Esophagus muscularis mucosa (tissue), 4 donors: ENCODE results near the gene SLC17A7. TPM values are rescaled to one million over a fixed set of nuclear protein-coding genes. Genes with fewer than 3 reads are reported as not detected.

Experiments
- DNase-seq: peaks from one replicate; pipeline ENCODE4 v3.0.0-alpha.2; 2017; ENCODE audit errors: extremely low spot score
- H3K27ac ChIP-seq, 4 donors: fragments of 200-600 bp; sonication (generic); replicated peaks in 1 of 4; 1 replicate in 3 of 4; 2 replicates in 1 of 4; pipeline ENCODE4 v1.5.1; 2016 to 2019; ENCODE audit warnings: mild to moderate bottlenecking in 1 of 4
- H3K27me3 ChIP-seq, 4 donors: fragments of 200-600 bp; sonication (generic); one replicate each; pipeline versions ENCODE4 v1.5.1 to v1.6.0; 2016 to 2019
- H3K36me3 ChIP-seq, 4 donors: fragments of 200-600 bp; sonication (generic); one replicate each; pipeline ENCODE4 v1.5.1; 2016 to 2019
- H3K4me1 ChIP-seq, 4 donors: fragments of 200-600 bp; sonication (generic); one replicate each; pipeline ENCODE4 v1.5.1; 2016 to 2019
- H3K4me3 ChIP-seq, 4 donors: fragments of 200-600 bp; sonication (generic); 1 replicate in 2 of 4; 2 replicates in 2 of 4; pipeline ENCODE4 v1.5.1; 2016 to 2019; ENCODE audit warnings: mild to moderate bottlenecking in 4 of 4, moderate library complexity in 1 of 4
- H3K9me3 ChIP-seq, 4 donors: fragments of 200-600 bp; sonication (generic); 1 replicate in 3 of 4; 2 replicates in 1 of 4; pipeline ENCODE4 v1.5.1; 2016 to 2019
- EP300 ChIP-seq: sonication (generic); formaldehyde crosslinking; IDR thresholded peaks from one replicate; pipeline ENCODE4 v1.6.1; 2017; ENCODE audit warnings: antibody characterized with exemption
- POLR2A ChIP-seq: fragments of 450-650 bp; IDR thresholded peaks from one replicate; pipeline ENCODE4 v1.6.1; 2017; ENCODE audit warnings: antibody characterized with exemption, moderate library complexity, mild to moderate bottlenecking, low read depth
- POLR2AphosphoS5 ChIP-seq, 2 donors: sonication (generic); formaldehyde crosslinking; IDR thresholded peaks; one replicate each; pipeline ENCODE4 v1.6.1; 2017; ENCODE audit warnings: antibody characterized with exemption in 2 of 2
- WGBS: methylation state at CpG from one replicate; pipeline ENCODE4 v1.1.5; 2018; 5-methylcytosine and 5-hydroxymethylcytosine counted together
- intact Hi-C: fragments of 100-400 bp; cut with DNase I; formaldehyde crosslinking; loops from one replicate; pipeline ENCODE4 v1.15.1; 2023
- total RNA-seq, 4 donors: library from RNA; depleted of rRNA; stranded (reverse); fragments of >200 nt; gene quantifications; one replicate each; pipeline versions ENCODE4 v1.1.0 to v1.2.1, GENCODE V29; 2016
- TF ChIP-seq, protein P1 (sequence below), 3 experiments: fragments of 200-600 bp in 2 of 3; fragments of 450-650 bp in 1 of 3; sonication (generic) in 2 of 3; IDR thresholded peaks; one replicate each; pipeline ENCODE4 v1.5.1; 2017 to 2019; ENCODE audit warnings: antibody characterized with exemption in 3 of 3, mild to moderate bottlenecking in 2 of 3, moderate library complexity in 1 of 3

SLC17A7 gene
- total RNA-seq, 4 donors from 2014 or later, result 0.83 to 5.2 (median 1.3) TPM

DNA sequence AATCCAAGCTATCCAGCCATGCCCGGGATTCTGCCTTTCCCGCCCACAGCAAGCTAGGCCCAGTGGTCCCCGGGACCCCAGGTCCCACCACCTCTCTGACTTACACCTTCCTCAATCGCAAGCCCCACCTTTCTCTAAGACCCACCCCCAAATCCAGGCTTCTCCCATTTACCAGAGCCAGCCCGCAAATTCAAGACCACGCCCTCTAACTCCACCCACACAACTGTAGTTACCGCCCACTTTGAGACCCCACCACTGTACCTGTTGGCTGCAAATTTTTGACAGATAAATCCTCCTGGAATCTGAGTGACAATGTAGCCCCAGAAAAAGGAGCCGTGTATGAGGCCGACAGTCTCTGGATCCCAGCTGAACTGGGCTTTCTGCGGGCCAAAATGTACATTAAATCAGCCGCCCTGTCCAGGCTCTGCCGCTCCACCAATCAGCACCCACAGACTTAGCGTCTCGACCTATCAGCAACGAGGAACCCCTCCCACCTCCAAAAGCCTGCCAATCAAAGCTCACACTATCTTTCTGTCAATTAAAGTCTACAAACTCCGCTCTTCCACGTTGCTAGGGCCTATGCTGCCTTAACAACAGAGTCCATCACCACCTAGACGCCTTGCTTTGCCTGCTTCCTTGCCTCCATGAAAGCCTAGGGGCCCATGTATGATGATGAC, 6.3 kb downstream of the SLC17A7 start:
- Histone ChIP-seq H3K27me3 (peaks cover 0 to 100% (median 72%) of the 10 kb centered on the region in 4 donors), H3K4me1 (peaks cover 0 to 25% (median 2%) of the 10 kb centered on the region in 4 donors), H3K36me3 (no peaks in the 10 kb centered on the region), H3K9me3 (no peaks in the 10 kb centered on the region), H3K4me3 (no peak overlapping the region), H3K27ac (no peak overlapping the region)
- TF ChIP-seq EP300 (no peak), POLR2AphosphoS5 (IDR thresholded peaks at IDR 0.05) (no peak), POLR2A (no peak)
- TF ChIP-seq, protein P1, sequence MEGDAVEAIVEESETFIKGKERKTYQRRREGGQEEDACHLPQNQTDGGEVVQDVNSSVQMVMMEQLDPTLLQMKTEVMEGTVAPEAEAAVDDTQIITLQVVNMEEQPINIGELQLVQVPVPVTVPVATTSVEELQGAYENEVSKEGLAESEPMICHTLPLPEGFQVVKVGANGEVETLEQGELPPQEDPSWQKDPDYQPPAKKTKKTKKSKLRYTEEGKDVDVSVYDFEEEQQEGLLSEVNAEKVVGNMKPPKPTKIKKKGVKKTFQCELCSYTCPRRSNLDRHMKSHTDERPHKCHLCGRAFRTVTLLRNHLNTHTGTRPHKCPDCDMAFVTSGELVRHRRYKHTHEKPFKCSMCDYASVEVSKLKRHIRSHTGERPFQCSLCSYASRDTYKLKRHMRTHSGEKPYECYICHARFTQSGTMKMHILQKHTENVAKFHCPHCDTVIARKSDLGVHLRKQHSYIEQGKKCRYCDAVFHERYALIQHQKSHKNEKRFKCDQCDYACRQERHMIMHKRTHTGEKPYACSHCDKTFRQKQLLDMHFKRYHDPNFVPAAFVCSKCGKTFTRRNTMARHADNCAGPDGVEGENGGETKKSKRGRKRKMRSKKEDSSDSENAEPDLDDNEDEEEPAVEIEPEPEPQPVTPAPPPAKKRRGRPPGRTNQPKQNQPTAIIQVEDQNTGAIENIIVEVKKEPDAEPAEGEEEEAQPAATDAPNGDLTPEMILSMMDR (IDR thresholded peaks at IDR 0.05), result no peak
- 91% methylated on average over 18 of the region's 18 CpGs for WGBS
- DNase-seq, result no peak
- intact Hi-C loops, result no loop called here

DNA sequence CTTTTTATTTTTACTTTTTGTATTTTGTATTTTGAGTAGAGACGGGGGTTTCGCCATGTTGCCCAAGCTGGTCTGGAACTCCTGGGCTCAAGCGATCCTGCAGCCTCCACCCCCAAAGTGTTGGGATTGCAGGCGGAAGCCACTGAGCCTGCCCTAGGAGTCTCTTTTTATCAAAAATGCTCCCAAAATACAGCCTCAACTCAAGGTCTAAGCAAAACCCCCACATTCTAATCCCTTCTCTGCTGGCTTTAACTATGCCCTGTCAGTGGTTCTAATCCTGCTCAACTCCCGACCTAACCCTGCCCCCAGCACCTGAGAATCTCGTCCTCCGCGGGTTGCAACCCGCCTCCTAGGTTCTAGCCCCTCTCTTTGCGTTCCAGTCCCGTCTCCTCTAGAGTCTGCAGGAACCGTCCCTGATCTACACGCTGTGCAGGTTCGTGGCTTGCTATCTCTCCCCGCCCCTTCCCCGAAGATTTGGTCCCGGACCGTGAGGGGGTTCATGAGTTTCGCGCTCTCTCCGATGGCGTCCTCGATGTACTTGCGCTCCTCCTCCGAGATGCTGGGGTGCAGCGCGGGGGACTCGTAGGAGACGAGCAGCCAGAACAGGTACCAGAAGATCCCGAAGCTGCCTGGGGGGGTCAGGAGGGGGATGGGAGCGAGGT, 8.0 kb downstream of the SLC17A7 start:
- 34% methylated on average over 31 of the region's 31 CpGs for WGBS
- intact Hi-C loops, result no loop called here
- DNase-seq, result no peak
- no peaks in the 10 kb centered on the region for H3K9me3 ChIP-seq
- peaks cover 2 to 27% (median 6%) of the 10 kb centered on the region in 4 donors for H3K4me1 ChIP-seq
- peaks cover 5 to 100% (median 77%) of the 10 kb centered on the region in 4 donors for H3K27me3 ChIP-seq
- TF ChIP-seq EP300 (no peak), POLR2A (no peak), POLR2AphosphoS5 (IDR thresholded peaks at IDR 0.05) (no peak)
- TF ChIP-seq, protein P1 (IDR thresholded peaks at IDR 0.05), result no peak
- no peak overlapping the region for H3K27ac ChIP-seq
- H3K4me3 ChIP-seq, result no peak overlapping the region
- no peaks in the 10 kb centered on the region for H3K36me3 ChIP-seq

DNA sequence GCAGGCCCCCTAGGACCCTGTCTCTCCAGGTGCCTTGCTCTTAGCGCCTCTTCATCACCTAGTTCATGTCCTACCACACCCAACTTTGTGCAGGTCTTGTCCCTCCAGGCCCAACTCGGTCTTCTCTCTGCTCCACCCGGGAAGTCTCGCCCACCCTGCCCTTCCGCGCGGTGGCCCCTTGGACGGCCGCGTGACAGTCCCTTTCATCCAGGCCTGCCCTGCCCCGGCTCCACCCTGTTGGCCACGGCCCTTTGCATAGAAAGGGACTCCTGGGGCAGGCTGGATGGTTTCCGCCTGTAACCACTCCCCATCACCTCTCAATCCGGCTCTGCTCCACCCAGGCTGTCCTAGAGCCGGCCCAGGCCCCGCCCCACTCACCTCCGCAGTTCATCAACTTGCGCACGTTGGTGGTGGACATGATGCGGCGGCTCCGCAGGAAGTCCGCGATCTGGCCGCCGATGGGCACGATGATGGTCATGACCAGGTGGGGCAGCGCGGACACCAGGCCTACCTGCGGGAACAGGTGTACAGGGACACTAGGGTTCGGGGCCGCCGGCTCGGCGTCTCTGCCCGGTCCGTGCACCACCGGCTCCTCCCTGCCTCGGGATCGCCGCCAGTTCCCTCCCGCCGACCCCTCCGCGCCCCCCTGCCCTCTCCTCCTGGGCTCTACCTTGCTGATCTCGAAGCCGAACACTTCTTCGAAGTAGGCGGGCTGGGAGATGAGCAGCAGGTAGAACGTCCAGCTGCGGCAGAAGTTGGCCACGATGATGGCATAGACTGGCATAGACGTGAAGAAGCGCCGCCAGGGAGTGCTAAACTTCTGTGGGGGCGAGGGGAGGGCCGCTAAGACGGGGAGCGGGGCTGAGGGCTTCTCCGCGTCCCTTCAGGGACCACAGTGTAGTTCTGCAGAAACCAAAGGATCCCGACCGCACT, 8.9 kb downstream of the SLC17A7 start:
- Histone ChIP-seq H3K27me3 (peaks cover 10 to 100% (median 81%) of the 10 kb centered on the region in 4 donors), H3K36me3 (no peaks in the 10 kb centered on the region), H3K4me1 (peaks cover 9 to 37% (median 14%) of the 10 kb centered on the region in 4 donors), H3K9me3 (no peaks in the 10 kb centered on the region), H3K27ac (no peak overlapping the region), H3K4me3 (no peak overlapping the region)
- no peak for DNase-seq
- WGBS, result 18% methylated on average over 26 of the region's 63 CpGs
- TF ChIP-seq, protein P1 (IDR thresholded peaks at IDR 0.05), result no peak
- TF ChIP-seq POLR2AphosphoS5 (IDR thresholded peaks at IDR 0.05) (no peak), POLR2A (no peak), EP300 (no peak)
- intact Hi-C loops, result no loop called here

DNA sequence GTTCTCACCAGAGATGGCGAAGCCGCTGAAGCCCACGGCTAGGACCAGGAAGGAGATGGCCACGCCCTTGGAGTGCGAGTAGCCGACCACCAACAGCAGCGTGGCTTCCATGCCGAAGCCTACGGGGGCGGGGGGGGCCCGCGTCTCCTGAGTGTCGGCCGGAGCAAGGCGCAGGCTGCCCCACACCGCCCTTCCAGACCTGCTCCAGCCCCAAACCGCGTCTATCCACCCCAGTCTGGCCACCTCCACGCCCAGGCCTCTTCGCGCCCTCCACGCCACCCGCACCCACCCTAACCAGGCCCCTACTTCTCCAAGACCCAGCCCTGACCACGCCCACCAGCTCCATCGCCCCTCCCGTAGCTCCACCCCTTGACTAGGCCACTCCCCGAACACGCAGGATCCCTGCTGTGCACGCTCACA, 10.0 kb downstream of the SLC17A7 start:
- Histone ChIP-seq H3K27ac (no peak overlapping the region), H3K9me3 (no peaks in the 10 kb centered on the region), H3K27me3 (peaks cover 10 to 100% (median 80%) of the 10 kb centered on the region in 4 donors), H3K4me1 (peaks cover 9 to 34% (median 15%) of the 10 kb centered on the region in 4 donors), H3K36me3 (no peaks in the 10 kb centered on the region), H3K4me3 (no peak overlapping the region)
- TF ChIP-seq POLR2A (no peak), EP300 (no peak), POLR2AphosphoS5 (IDR thresholded peaks at IDR 0.05) (no peak)
- TF ChIP-seq, protein P1 (IDR thresholded peaks at IDR 0.05), result no peak
- intact Hi-C loops, result no loop called here
- no peak for DNase-seq
- WGBS, result 51% methylated on average over 17 of the region's 29 CpGs
